ENCODE measurements around the gene SCARF2. TPM values are rescaled to one million over a fixed set of nuclear protein-coding genes. Genes with fewer than 3 reads are reported as not detected.

Gene SCARF2
- polyA plus RNA-seq, 3 donors, result 1.8 to 9.5 (median 3.7) TPM

GRCh38 chr22:20442485-20443284 lies 5.1 kb upstream of the SCARF2 start:
- whole genome bisulfite sequencing, 3 donors, result 69 to 77% (median 72%) methylated on average over 7 of the region's 7 CpGs
- H3K27ac ChIP-seq (ENCODE audit: low read depth, low read length), result no peak overlapping the region

GRCh38 chr22:20441631-20442484 lies 4.2 kb upstream of the SCARF2 start:
- WGBS, 3 donors, result 71 to 84% (median 78%) methylated on average over 21 of the region's 21 CpGs
- H3K27ac ChIP-seq (ENCODE audit: low read depth, low read length), result no peak overlapping the region

- 75 to 81% (median 76%) methylated on average over 13 of the region's 13 CpGs for whole genome bisulfite sequencing, 3 donors
- H3K27ac ChIP-seq (ENCODE audit: low read depth, low read length), result no peak overlapping the region
Observed at GRCh38 chr22:20440637-20441591, 3.3 kb upstream of the SCARF2 start.

GRCh38 chr22:20439928-20440575 lies 2.4 kb upstream of the SCARF2 start:
- WGBS, 3 donors, result 94 to 100% (median 97%) methylated on average over 5 of the region's 5 CpGs
- H3K27ac ChIP-seq (ENCODE audit: low read depth, low read length), result no peak overlapping the region

- no peak overlapping the region for H3K27ac ChIP-seq (ENCODE audit: low read depth, low read length)
- 91 to 95% (median 93%) methylated on average over 4 of the region's 4 CpGs for WGBS, 3 donors
Observed at GRCh38 chr22:20439556-20439927, 1.9 kb upstream of the SCARF2 start.

- H3K27ac ChIP-seq (ENCODE audit: low read depth, low read length), result no peak overlapping the region
- 58 to 67% (median 66%) methylated on average over 13 of the region's 13 CpGs for WGBS, 3 donors
Observed at GRCh38 chr22:20438678-20439492, 1.3 kb upstream of the SCARF2 start.

GRCh38 chr22:20438427-20438677 lies 727 bp upstream of the SCARF2 start:
- WGBS, 3 donors, result 31 to 39% (median 34%) methylated on average over 6 of the region's 6 CpGs

GRCh38 chr22:20436768-20437612 lies 635 bp downstream of the SCARF2 start:
- 1 to 2% (median 1%) methylated on average over 50 to 61 of the region's 61 CpGs for WGBS, 3 donors

More at GRCh38 chr22:20438427-20438677, 727 bp upstream of the SCARF2 start:
- H3K27ac ChIP-seq (ENCODE audit: low read depth, low read length), result no peak overlapping the region

GRCh38 chr22:20436307-20436767 lies 1.3 kb downstream of the SCARF2 start:
- WGBS, 3 donors, result 1 to 2% (median 1%) methylated on average over 39 to 56 of the region's 56 CpGs
- no peak overlapping the region for H3K27ac ChIP-seq (ENCODE audit: low read depth, low read length)

More at GRCh38 chr22:20436768-20437612, 635 bp downstream of the SCARF2 start:
- peak overlapping the region; percentile 29 for H3K27ac ChIP-seq (ENCODE audit: low read depth, low read length)

- H3K27ac ChIP-seq (ENCODE audit: low read depth, low read length), result no peak overlapping the region
Observed at GRCh38 chr22:20435436-20436306, 2.0 kb downstream of the SCARF2 start.

GRCh38 chr22:20434773-20435172 lies 2.9 kb downstream of the SCARF2 start:
- WGBS, 3 donors, result 93 to 98% (median 98%) methylated on average over 3 of the region's 3 CpGs

More at GRCh38 chr22:20435436-20436306, 2.0 kb downstream of the SCARF2 start:
- WGBS, 3 donors, result 56 to 71% (median 67%) methylated on average over 10 to 11 of the region's 11 CpGs

GRCh38 chr22:20434264-20434751 lies 3.3 kb downstream of the SCARF2 start:
- H3K27ac ChIP-seq (ENCODE audit: low read depth, low read length), result no peak overlapping the region
- WGBS, 3 donors, result 94 to 96% (median 94%) methylated on average over 12 of the region's 12 CpGs

More at GRCh38 chr22:20434773-20435172, 2.9 kb downstream of the SCARF2 start:
- no peak overlapping the region for H3K27ac ChIP-seq (ENCODE audit: low read depth, low read length)

GRCh38 chr22:20433686-20434241 lies 3.9 kb downstream of the SCARF2 start:
- 73 to 85% (median 81%) methylated on average over 4 of the region's 4 CpGs for WGBS, 3 donors
- H3K27ac ChIP-seq (ENCODE audit: low read depth, low read length), result no peak overlapping the region

GRCh38 chr22:20433191-20433590 lies 4.4 kb downstream of the SCARF2 start:
- no peak overlapping the region for H3K27ac ChIP-seq (ENCODE audit: low read depth, low read length)
- 93% methylated on average over 11 of the region's 11 CpGs for WGBS, 3 donors

- H3K27ac ChIP-seq (ENCODE audit: low read depth, low read length), result no peak overlapping the region
- 79 to 86% (median 84%) methylated on average over 3 of the region's 3 CpGs for WGBS, 3 donors
Observed at GRCh38 chr22:20432244-20432686, 5.4 kb downstream of the SCARF2 start.

All from adipose tissue (tissue), 3 donors.